ENCODE measurements around the gene NKX6-1. TPM values are rescaled to one million over a fixed set of nuclear protein-coding genes. Genes with fewer than 3 reads are reported as not detected.

NKX6-1 gene
- total and polyA plus RNA-seq, 2 donors (not counting 3 experiments of a cell fraction or from before 2014, with no cell fraction given) = not detected

DNA sequence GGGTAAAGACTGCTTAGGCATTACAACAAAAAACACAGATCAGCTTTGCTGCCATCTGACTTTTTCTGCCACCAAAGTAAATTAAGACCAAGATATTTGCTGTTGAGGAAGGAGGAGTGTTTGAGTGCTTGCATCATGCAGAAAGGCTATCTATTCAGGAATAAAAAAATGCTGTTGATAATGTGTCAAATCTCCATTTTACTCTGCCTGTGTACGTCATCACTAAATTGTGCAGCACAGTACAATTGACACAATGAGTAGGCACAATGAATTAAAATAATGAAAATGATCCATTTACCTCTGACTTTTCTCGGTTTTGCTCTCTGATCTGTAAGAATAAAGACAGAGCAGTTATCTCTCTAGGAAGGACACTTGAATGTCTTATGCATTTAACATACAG is 56.3 kb downstream of the NKX6-1 start:
- Histone ChIP-seq H3K4me3 (replicated peaks in 1 of 3; ENCODE audit: insufficient read depth in 1 of 3, low read depth in 1 of 3, low read length in 3 of 3) (no peak overlapping the region), H3K4me1 (ENCODE audit: control insufficient read depth, extremely low read depth, insufficient read depth, low read length) (no peaks in the 10 kb centered on the region), H3K27ac (ENCODE audit: insufficient read depth, low read depth, low read length) (no peak overlapping the region), H4K20me1 (replicated peaks; ENCODE audit: control insufficient read depth, extremely low read depth, insufficient read depth, low read length) (no peaks in the 10 kb centered on the region), H3K36me3 (ENCODE audit: control insufficient read depth in 2 of 2, extremely low read depth in 1 of 2, insufficient read depth in 2 of 2, low read length in 2 of 2) (no peaks in the 10 kb centered on the region), H3K27me3 (ENCODE audit: control insufficient read depth in 2 of 2, insufficient read depth in 2 of 2, low read length in 2 of 2) (no peaks in the 10 kb centered on the region), H3K4me2 (ENCODE audit: insufficient read depth, low read length) (no peak overlapping the region), H3K9me1 (replicated peaks; ENCODE audit: control insufficient read depth, extremely low read depth, insufficient read depth, low read length) (no peaks in the 10 kb centered on the region), H3K9me3 (replicated peaks; ENCODE audit: control insufficient read depth, insufficient read depth, low read length) (no peaks in the 10 kb centered on the region), H2AFZ (ENCODE audit: low read depth, low read length) (no peak overlapping the region), H3K79me2 (ENCODE audit: control insufficient read depth, insufficient read depth, low read length) (no peaks in the 10 kb centered on the region), H3K9ac (replicated peaks; ENCODE audit: extremely low read depth, insufficient read depth, low read length) (no peak overlapping the region)
- intact Hi-C loops (cut with micrococcal nuclease) = no loop called here
- ChIA-PET POLR2A (no interaction called here), CTCF (no interaction called here)
- FAIRE-seq = no peak
- DNase-seq (ENCODE audit: low read depth, low spot score) = no peak
- dilution Hi-C loops (cut with MboI; ENCODE audit: extremely low pct_ligation_motif_present, low sequenced_read_pairs) = no loop called here
- TF ChIP-seq POLR2AphosphoS5 (IDR thresholded peaks at IDR 0.05; ENCODE audit: insufficient read depth, low read depth, low read length) = no peak
- TF ChIP-seq POLR2A (IDR thresholded peaks at IDR 0.05; ENCODE audit: low read depth, low read length) = no peak
- no peak for TF ChIP-seq EZH2 (IDR thresholded peaks at IDR 0.05; ENCODE audit: borderline replicate concordance, low read depth, low read length, severe bottlenecking)
- no peak for TF ChIP-seq JUN (IDR thresholded peaks at IDR 0.05; ENCODE audit: borderline replicate concordance, insufficient read depth, insufficient read length, low read depth)
- no peak for TF ChIP-seq CTCF (IDR thresholded peaks at IDR 0.05; ENCODE audit: extremely low read depth in 1 of 2, insufficient read depth in 1 of 2, low read depth in 1 of 2, low read length in 2 of 2)
- BruUV-seq (replicated peaks) = no TSS peak

Small RNA genes within 50 kb of the gene (small RNA-seq; reads per million reads assigned to genes)
- not detected for gene RPL3P13 (ENCODE audit: insufficient read depth, insufficient read length, low read depth, low replicate concordance)

Other genes with a start within 250 kb of the NKX6-1 start
- 0.07 TPM in 1 of 2 replicates, not detected in the other for gene CDS1, start 83.8 kb upstream of the NKX6-1 start, total RNA-seq
- gene CDS1, start 83.8 kb upstream of the NKX6-1 start, polyA plus RNA-seq = 0.01 TPM in 1 of 2 replicates, not detected in the other

Measured in endothelial cell of umbilical vein (primary cell).